H9 (cell line): ENCODE results near the gene TRIM67. TPM values are rescaled to one million over a fixed set of nuclear protein-coding genes. Genes with fewer than 3 reads are reported as not detected.

Experiments used
- DNase-seq: peaks from one replicate; pipeline ENCODE4 v3.0.0-alpha.2; 2017
- H2AFZ ChIP-seq: one replicate; pipeline ENCODE4 v1.6.1; 2013; ENCODE audit warnings: mild to moderate bottlenecking, low read length, control low read depth, moderate library complexity
- H2AK5ac ChIP-seq: 2 replicates; pipeline ENCODE4 v1.6.1; 2013; ENCODE audit warnings: low read length, control low read depth, mixed read lengths; ENCODE audit not compliant: insufficient read length
- H2BK120ac ChIP-seq: one replicate; pipeline ENCODE4 v1.6.1; 2013; ENCODE audit warnings: low read depth, mild to moderate bottlenecking, low read length, control low read depth, inconsistent platforms; ENCODE audit not compliant: poor library complexity, severe bottlenecking
- H2BK12ac ChIP-seq: 2 replicates; pipeline ENCODE4 v1.6.1; 2013; ENCODE audit warnings: low read length, control low read depth, mixed read lengths, low read depth; ENCODE audit not compliant: insufficient read length
- H2BK15ac ChIP-seq: 2 replicates; pipeline ENCODE4 v1.6.1; 2013; ENCODE audit warnings: low read depth, low read length, control low read depth
- H2BK20ac ChIP-seq: one replicate; pipeline ENCODE4 v1.6.1; 2013; ENCODE audit warnings: low read depth, mild to moderate bottlenecking, low read length, control low read depth, inconsistent platforms; ENCODE audit not compliant: poor library complexity, severe bottlenecking
- H2BK5ac ChIP-seq: 2 replicates; pipeline ENCODE4 v1.6.1; 2013; ENCODE audit warnings: low read length, control low read depth, mixed read lengths; ENCODE audit not compliant: insufficient read length
- H3K14ac ChIP-seq: 2 replicates; pipeline ENCODE4 v1.6.1; 2013; ENCODE audit warnings: low read length, control low read depth; ENCODE audit not compliant: insufficient read depth
- H3K18ac ChIP-seq: 2 replicates; pipeline ENCODE4 v1.6.1; 2013; ENCODE audit warnings: low read depth, mild to moderate bottlenecking, mixed read lengths, low read length, control low read depth; ENCODE audit not compliant: insufficient read length
- H3K23ac ChIP-seq: 2 replicates; pipeline ENCODE4 v1.6.1; 2013; ENCODE audit warnings: low read length, control low read depth, mixed read lengths, low read depth; ENCODE audit not compliant: insufficient read length
- H3K23me2 ChIP-seq: 2 replicates; pipeline ENCODE4 v1.6.1; 2013; ENCODE audit warnings: low read depth, mild to moderate bottlenecking, mixed read lengths, low read length, control low read depth; ENCODE audit not compliant: insufficient read length, poor library complexity, severe bottlenecking
- H3K27ac ChIP-seq: 2 replicates; pipeline ENCODE4 v1.5.1; 2013; ENCODE audit warnings: low read length, control low read depth, mixed read lengths, low read depth; ENCODE audit not compliant: insufficient read length
- H3K27me3 ChIP-seq: 2 replicates; pipeline ENCODE4 v1.6.1; 2013; ENCODE audit warnings: low read length, control low read depth, inconsistent platforms; ENCODE audit not compliant: insufficient read depth
- H3K4ac ChIP-seq: 2 replicates; pipeline ENCODE4 v1.6.1; 2013; ENCODE audit warnings: low read depth, mild to moderate bottlenecking, control low read depth, inconsistent platforms, low read length, moderate library complexity
- H3K4me1 ChIP-seq: 2 replicates; pipeline ENCODE4 v1.6.1; 2013; ENCODE audit warnings: low read length, control low read depth, inconsistent platforms; ENCODE audit not compliant: insufficient read depth
- H3K4me2 ChIP-seq: 2 replicates; pipeline ENCODE4 v1.6.1; 2013; ENCODE audit warnings: low read length, control low read depth, mixed read lengths; ENCODE audit not compliant: insufficient read length, insufficient read depth
- H3K56ac ChIP-seq: 2 replicates; pipeline ENCODE4 v1.6.1; 2013; ENCODE audit warnings: low read depth, mild to moderate bottlenecking, mixed read lengths, low read length, control low read depth; ENCODE audit not compliant: insufficient read length
- H3K79me1 ChIP-seq: 2 replicates; pipeline ENCODE4 v1.6.1; 2013; ENCODE audit warnings: low read depth, mild to moderate bottlenecking, moderate library complexity, low read length, control low read depth, inconsistent platforms; ENCODE audit not compliant: insufficient read depth, poor library complexity, severe bottlenecking
- H3K79me2 ChIP-seq: 2 replicates; pipeline ENCODE4 v1.6.1; 2013; ENCODE audit warnings: low read length, control low read depth, inconsistent platforms; ENCODE audit not compliant: insufficient read depth
- H3K9ac ChIP-seq: 2 replicates; pipeline ENCODE4 v1.6.1; 2013; ENCODE audit warnings: low read length, control low read depth, mixed read lengths; ENCODE audit not compliant: insufficient read length; ENCODE audit errors: extremely low read depth
- H3K9me3 ChIP-seq: one replicate; pipeline ENCODE4 v1.6.1; 2013; ENCODE audit warnings: low read depth, low read length, inconsistent platforms; ENCODE audit not compliant: control insufficient read depth
- H3T11ph ChIP-seq: one replicate; pipeline ENCODE4 v1.6.1; 2013; ENCODE audit warnings: mild to moderate bottlenecking, low read length, control low read depth, inconsistent platforms
- H4K20me1 ChIP-seq: one replicate; pipeline ENCODE4 v1.6.1; 2013; ENCODE audit not compliant: control insufficient read depth, insufficient read length, insufficient read depth
- H4K5ac ChIP-seq: 2 replicates; pipeline ENCODE4 v1.6.1; 2013; ENCODE audit warnings: low read depth, mild to moderate bottlenecking, mixed read lengths, low read length, control low read depth; ENCODE audit not compliant: insufficient read length
- H4K8ac ChIP-seq: replicated peaks from 2 replicates; pipeline ENCODE4 v1.6.1; 2013; ENCODE audit warnings: low read length, control low read depth, mixed read lengths, low read depth; ENCODE audit not compliant: insufficient read length
- H4K91ac ChIP-seq: 2 replicates; pipeline ENCODE4 v1.6.1; 2013; ENCODE audit warnings: low read depth, mild to moderate bottlenecking, moderate library complexity, mixed read lengths, low read length, control low read depth; ENCODE audit not compliant: insufficient read length
- H3K27ac Mint-ChIP-seq, 3 experiments: 2 replicates in 2 of 3; 3 replicates in 1 of 3; pipeline ENCODE4 v1.8.0; 2020 to 2021; ENCODE audit warnings: mixed read lengths in 3 of 3, mild to moderate bottlenecking in 1 of 3, moderate library complexity in 1 of 3
- H3K27me3 Mint-ChIP-seq: 2 replicates; pipeline ENCODE4 v1.8.0; 2021; ENCODE audit warnings: low read depth, mild to moderate bottlenecking, moderate library complexity, mixed read lengths
- H3K36me3 Mint-ChIP-seq, 3 experiments: 2 replicates in 2 of 3; 3 replicates in 1 of 3; pipeline ENCODE4 v1.8.0; 2020 to 2021; ENCODE audit warnings: low read depth in 3 of 3, mixed read lengths in 3 of 3; ENCODE audit not compliant: insufficient read depth in 1 of 3
- H3K4me1 Mint-ChIP-seq, 2 experiments: 2 replicates each; pipeline ENCODE4 v1.8.0; 2020; ENCODE audit warnings: mixed read lengths in 2 of 2
- H3K4me3 Mint-ChIP-seq, 2 experiments: 2 replicates in 1 of 2; 3 replicates in 1 of 2; pipeline ENCODE4 v1.8.0; 2020 to 2021; ENCODE audit warnings: mild to moderate bottlenecking in 2 of 2, mixed read lengths in 2 of 2, moderate library complexity in 1 of 2
- H3K9me3 Mint-ChIP-seq, 2 experiments: 2 replicates in 1 of 2; 3 replicates in 1 of 2; pipeline ENCODE4 v1.8.0; 2020; ENCODE audit warnings: mild to moderate bottlenecking in 2 of 2, mixed read lengths in 2 of 2, moderate library complexity in 1 of 2
- CTCF ChIP-seq: fragments of 200-600 bp; sonication (generic); conservative IDR thresholded peaks from 3 replicates; pipeline ENCODE4 v1.8.0; 2021; ENCODE audit warnings: antibody characterized with exemption, mild to moderate bottlenecking
- WGBS: extraction: QIAGEN DNeasy Blood & Tissue Kit; methylation state at CpG from one replicate; pipeline ENCODE4 v1.1.7; 2013; ENCODE audit warnings: missing lambda C conversion rate, low lambda C conversion rate, mixed read lengths; ENCODE audit not compliant: insufficient read length; ENCODE audit errors: extremely low coverage; 5-methylcytosine and 5-hydroxymethylcytosine counted together
- total RNA-seq: library from RNA; stranded (reverse); gene quantifications from 2 replicates; pipeline ENCODE4 v1.2.1, GENCODE V29; 2021

Gene TRIM67
- total RNA-seq, 1 experiment from 2014 or later: not detected

- Histone ChIP-seq H3K23me2 (no peaks in the 10 kb centered on the region), H2BK5ac (no peak overlapping the region), H3K9ac (no peak overlapping the region), H3K9me3 (no peaks in the 10 kb centered on the region), H3K27ac (no peak overlapping the region), H2BK120ac (no peak overlapping the region), H3K4me2 (no peak overlapping the region), H4K91ac (no peak overlapping the region), H3K79me2 (peaks cover 4% of the 10 kb centered on the region), H3K4me1 (no peaks in the 10 kb centered on the region), H3K14ac (no peak overlapping the region), H3K79me1 (no peaks in the 10 kb centered on the region), H2BK12ac (no peak overlapping the region), H2BK15ac (no peak overlapping the region), H4K8ac (no peak overlapping the region), H3K23ac (no peak overlapping the region), H4K20me1 (no peaks in the 10 kb centered on the region), H3K27me3 (no peaks in the 10 kb centered on the region), H2BK20ac (no peak overlapping the region), H3K56ac (no peak overlapping the region), H3K18ac (no peak overlapping the region), H3T11ph (no peak overlapping the region), H3K4ac (no peak overlapping the region), H2AFZ (no peak overlapping the region), H2AK5ac (no peak overlapping the region), H4K5ac (no peak overlapping the region)
- no peaks in the 10 kb centered on the region for H3K27me3 Mint-ChIP-seq
- no peaks in the 10 kb centered on the region for H3K9me3 Mint-ChIP-seq
- no CpG with 5 or more reads among the region's 1 CpG for WGBS
- DNase-seq: no peak
- no peaks in the 10 kb centered on the region for H3K4me1 Mint-ChIP-seq
- peaks cover 0 to 16% (median 16%) of the 10 kb centered on the region in 3 experiments; a peak in 6 of 7 replicates for H3K36me3 Mint-ChIP-seq
- no peak for TF ChIP-seq CTCF
- H3K4me3 Mint-ChIP-seq: no peak overlapping the region
- no peak overlapping the region for H3K27ac Mint-ChIP-seq
Measured at GRCh38 chr1:231248778-231249177, 86.9 kb downstream of the TRIM67 start.
